ENCODE results near the gene PBLD. TPM values are rescaled to one million over a fixed set of nuclear protein-coding genes. Genes with fewer than 3 reads are reported as not detected.
A peak's percentile ranks its signal among the peaks of the same experiment; 100 is the strongest.

Gene PBLD
- total and polyA plus RNA-seq, 9 of the 15 experiments (the other 6 are each of a cell fraction or from before 2014, with no cell fraction given): 1.2 to 4.3 (median 2.5) TPM

DNA sequence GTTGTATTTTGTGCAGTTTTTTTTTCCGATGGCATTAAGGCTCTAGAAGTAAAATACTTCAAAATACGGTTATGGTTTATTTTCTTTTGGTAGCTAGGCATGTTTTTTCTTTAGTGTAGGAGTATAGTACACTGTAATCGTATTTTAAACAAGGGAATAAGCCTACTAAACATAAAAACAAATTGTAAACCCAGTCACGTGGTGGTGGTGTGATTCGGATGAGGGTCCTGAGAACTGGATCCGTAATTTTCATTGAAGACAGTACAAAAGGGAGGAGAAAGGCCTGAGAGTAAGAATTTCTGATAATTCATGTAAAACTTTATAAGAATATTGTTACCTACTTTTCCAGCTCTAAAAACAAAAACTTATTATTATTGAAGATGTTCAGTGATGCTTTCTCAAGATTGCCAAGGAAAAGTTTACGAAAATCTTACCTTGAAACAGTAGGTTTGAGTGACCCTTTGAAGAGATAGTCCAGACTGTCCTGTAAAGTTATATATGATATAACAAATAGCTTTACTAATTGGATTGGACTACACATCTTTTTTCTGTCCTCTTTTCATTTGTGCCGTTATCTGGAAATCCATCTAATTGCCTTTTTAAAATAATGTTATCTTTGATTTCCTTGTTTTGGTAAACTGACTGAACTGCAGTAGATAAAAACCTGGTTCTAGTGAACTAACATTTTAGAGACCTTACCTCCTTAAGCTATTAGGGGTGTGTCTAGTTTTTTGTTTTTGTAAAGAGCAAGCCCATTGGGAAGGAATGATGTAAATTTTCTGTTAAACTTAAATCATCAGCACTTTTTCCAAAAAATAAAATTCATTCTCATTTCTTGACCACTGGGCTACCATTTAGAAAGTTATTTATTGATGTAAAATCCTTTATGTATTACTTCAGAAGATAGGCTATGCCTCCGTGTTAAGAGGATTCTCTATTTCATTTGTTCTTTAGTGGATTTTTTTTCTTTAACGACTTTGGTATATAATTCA, 1.0 kb upstream of the PBLD start (continued):
- peak; percentile 19 for TF ChIP-seq EP400 (IDR thresholded peaks at IDR 0.05)
- no peak for TF ChIP-seq CBX8 (IDR thresholded peaks at IDR 0.05; ENCODE audit: borderline replicate concordance, extremely low read depth, low read depth, low read length, poor library complexity, severe bottlenecking)
- no peak for TF ChIP-seq ARID2 (IDR thresholded peaks at IDR 0.05)
- no peak for TF ChIP-seq CHCHD3 (CRISPR knock-in tag; IDR thresholded peaks at IDR 0.05)
- no peak for TF ChIP-seq ZNF589 (CRISPR knock-in tag; IDR thresholded peaks at IDR 0.05; ENCODE audit: low read depth)
- TF ChIP-seq NCOR1 (IDR thresholded peaks at IDR 0.05): 0 out of 2 replicates have a peak, but pooled peaks have one; percentile 2
- TF ChIP-seq ZEB2 (IDR thresholded peaks at IDR 0.05): no peak
- TF ChIP-seq, protein P1, sequence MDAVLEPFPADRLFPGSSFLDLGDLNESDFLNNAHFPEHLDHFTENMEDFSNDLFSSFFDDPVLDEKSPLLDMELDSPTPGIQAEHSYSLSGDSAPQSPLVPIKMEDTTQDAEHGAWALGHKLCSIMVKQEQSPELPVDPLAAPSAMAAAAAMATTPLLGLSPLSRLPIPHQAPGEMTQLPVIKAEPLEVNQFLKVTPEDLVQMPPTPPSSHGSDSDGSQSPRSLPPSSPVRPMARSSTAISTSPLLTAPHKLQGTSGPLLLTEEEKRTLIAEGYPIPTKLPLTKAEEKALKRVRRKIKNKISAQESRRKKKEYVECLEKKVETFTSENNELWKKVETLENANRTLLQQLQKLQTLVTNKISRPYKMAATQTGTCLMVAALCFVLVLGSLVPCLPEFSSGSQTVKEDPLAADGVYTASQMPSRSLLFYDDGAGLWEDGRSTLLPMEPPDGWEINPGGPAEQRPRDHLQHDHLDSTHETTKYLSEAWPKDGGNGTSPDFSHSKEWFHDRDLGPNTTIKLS (IDR thresholded peaks at IDR 0.05; ENCODE audit: borderline replicate concordance, low read depth): no peak
- no peak for TF ChIP-seq ARID4B (CRISPR knock-in tag; IDR thresholded peaks at IDR 0.05)
- TF ChIP-seq FOXP4 (CRISPR knock-in tag; IDR thresholded peaks at IDR 0.05; ENCODE audit: borderline replicate concordance): no peak
